WTC11 (cell line): ENCODE measurements around the gene EDN2.

Experiments
- ATF3 ChIP-seq: sonication (generic); formaldehyde crosslinking; conservative IDR thresholded peaks from 2 replicates; pipeline ENCODE4 v1.8.1; 2022; ENCODE audit warnings: mild to moderate bottlenecking, missing genetic modification reagents
- CREB1 ChIP-seq: sonication (generic); formaldehyde crosslinking; IDR thresholded peaks from 2 replicates; pipeline ENCODE4 v1.8.0; 2023; ENCODE audit warnings: mild to moderate bottlenecking, missing genetic modification reagents
- CTCF ChIP-seq: fragments of 200-600 bp; IDR thresholded peaks from 2 replicates; pipeline ENCODE4 v1.8.0; 2022; ENCODE audit warnings: antibody characterized with exemption
- E2F1 ChIP-seq: sonication (generic); formaldehyde crosslinking; IDR thresholded peaks from 2 replicates; pipeline ENCODE4 v1.8.0; 2022; ENCODE audit warnings: mild to moderate bottlenecking, missing genetic modification reagents
- ESRRA ChIP-seq: sonication (generic); formaldehyde crosslinking; IDR thresholded peaks from 2 replicates; pipeline ENCODE4 v1.8.1; 2022; ENCODE audit warnings: mild to moderate bottlenecking, missing genetic modification reagents, borderline replicate concordance
- HMGA2 ChIP-seq: fragments of 250-450 bp; sonication (Bioruptor Pico); IDR thresholded peaks from 2 replicates; pipeline ENCODE4 v1.4.0; 2021; ENCODE audit warnings: mild to moderate bottlenecking, moderate library complexity
- JUN ChIP-seq: sonication (generic); formaldehyde crosslinking; IDR thresholded peaks from 2 replicates; pipeline ENCODE4 v1.8.0; 2023; ENCODE audit warnings: mild to moderate bottlenecking, missing genetic modification reagents
- NFE2L1 ChIP-seq: sonication (generic); formaldehyde crosslinking; IDR thresholded peaks from 2 replicates; pipeline ENCODE4 v1.8.1; 2023; ENCODE audit warnings: missing genetic modification reagents
- RELA ChIP-seq: sonication (generic); formaldehyde crosslinking; IDR thresholded peaks from 2 replicates; pipeline ENCODE4 v1.8.1; 2022; ENCODE audit warnings: missing genetic modification reagents, mild to moderate bottlenecking, borderline replicate concordance
- SMAD3 ChIP-seq: sonication (generic); formaldehyde crosslinking; IDR thresholded peaks from 2 replicates; pipeline ENCODE4 v1.8.0; 2022; ENCODE audit warnings: missing genetic modification reagents, mild to moderate bottlenecking, borderline replicate concordance
- SP1 ChIP-seq: sonication (generic); formaldehyde crosslinking; conservative IDR thresholded peaks from 2 replicates; pipeline ENCODE4 v1.8.1; 2022; ENCODE audit warnings: missing genetic modification reagents
- USF2 ChIP-seq: sonication (generic); formaldehyde crosslinking; IDR thresholded peaks from 2 replicates; pipeline ENCODE4 v1.8.1; 2023; ENCODE audit warnings: mild to moderate bottlenecking, missing genetic modification reagents, moderate library complexity
- ZNF263 ChIP-seq: sonication (generic); formaldehyde crosslinking; IDR thresholded peaks from 2 replicates; pipeline ENCODE4 v1.8.1; 2022; ENCODE audit warnings: low read depth, mild to moderate bottlenecking, moderate library complexity, missing genetic modification reagents

GRCh38 chr1:41475859-41476567 is 8.5 kb downstream of the EDN2 start:
- TF ChIP-seq CTCF (no peak), ZNF263 (CRISPR knock-in tag) (no peak), USF2 (no peak), E2F1 (CRISPR knock-in tag) (no peak), JUN (CRISPR knock-in tag) (no peak), NFE2L1 (CRISPR knock-in tag) (no peak), ATF3 (CRISPR knock-in tag) (no peak), HMGA2 (CRISPR knock-in tag) (no peak), ESRRA (CRISPR knock-in tag) (no peak), SP1 (CRISPR knock-in tag) (no peak), CREB1 (CRISPR knock-in tag) (no peak), RELA (CRISPR knock-in tag) (no peak), SMAD3 (CRISPR knock-in tag) (no peak)
